HUES48 (cell line): ENCODE results near the gene ERLIN1.

Experiments
- H3K27ac ChIP-seq: one replicate; pipeline ENCODE4 v1.7.0; 2013; ENCODE audit warnings: low read depth, low read length, inconsistent platforms
- H3K27me3 ChIP-seq: 2 replicates; pipeline ENCODE4 v1.6.1; 2013; ENCODE audit warnings: mild to moderate bottlenecking, low read length; ENCODE audit not compliant: control insufficient read depth, insufficient read depth
- H3K36me3 ChIP-seq: 2 replicates; pipeline ENCODE4 v1.6.1; 2013; ENCODE audit warnings: low read length; ENCODE audit not compliant: control insufficient read depth, insufficient read depth
- H3K4me1 ChIP-seq: 2 replicates; pipeline ENCODE4 v1.6.1; 2013; ENCODE audit warnings: mild to moderate bottlenecking, low read length; ENCODE audit not compliant: control insufficient read depth, insufficient read depth
- H3K4me3 ChIP-seq: 2 replicates; pipeline ENCODE4 v1.5.1; 2013; ENCODE audit warnings: mild to moderate bottlenecking, low read depth, low read length
- H3K9ac ChIP-seq: 2 replicates; pipeline ENCODE4 v1.6.1; 2013; ENCODE audit warnings: mild to moderate bottlenecking, low read depth, low read length, moderate library complexity
- H3K9me3 ChIP-seq: 2 replicates; pipeline ENCODE4 v1.6.1; 2013; ENCODE audit warnings: low read length; ENCODE audit not compliant: control insufficient read depth, insufficient read depth

Gene ERLIN1

DNA sequence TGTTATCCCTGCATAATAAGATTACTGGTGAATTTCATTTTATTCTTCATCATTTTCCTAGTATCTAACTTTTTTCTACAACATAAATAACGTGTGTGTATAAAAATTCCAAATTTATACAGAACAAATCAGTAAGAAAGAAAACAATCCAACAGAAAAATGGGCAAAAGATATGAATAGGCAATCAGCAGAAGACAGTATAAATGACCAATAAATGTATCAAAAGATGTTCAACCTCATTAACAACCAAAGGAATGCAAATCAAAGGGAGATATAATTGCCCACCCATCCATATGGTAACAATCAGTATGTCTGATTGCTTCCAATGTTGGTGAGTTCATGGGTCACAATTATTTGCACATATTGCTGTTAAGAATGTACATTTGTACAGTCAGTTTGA, 13.5 kb downstream of the ERLIN1 start:
- Histone ChIP-seq H3K36me3 (peaks cover 74% of the 10 kb centered on the region), H3K9ac (no peak overlapping the region), H3K27me3 (no peaks in the 10 kb centered on the region), H3K9me3 (no peaks in the 10 kb centered on the region), H3K4me1 (no peaks in the 10 kb centered on the region), H3K4me3 (no peak overlapping the region), H3K27ac (no peak overlapping the region)

DNA sequence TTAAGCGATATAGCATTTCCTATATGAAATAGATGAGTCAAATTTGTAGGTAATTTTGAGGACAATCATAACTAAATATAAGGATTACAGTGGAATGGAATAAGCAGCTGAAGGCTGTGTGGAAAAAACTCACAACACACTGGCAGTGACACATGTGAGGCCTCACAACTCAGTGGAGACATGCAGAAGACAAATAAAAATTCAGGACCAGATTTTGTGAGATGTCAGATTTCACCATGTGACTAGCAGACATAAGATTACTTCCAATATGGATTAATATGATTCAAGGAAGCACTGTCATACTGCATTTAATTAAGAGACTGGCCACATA, 17.6 kb downstream of the ERLIN1 start:
- Histone ChIP-seq H3K27ac (no peak overlapping the region), H3K9me3 (no peaks in the 10 kb centered on the region), H3K4me1 (no peaks in the 10 kb centered on the region), H3K36me3 (peaks cover 50% of the 10 kb centered on the region), H3K27me3 (no peaks in the 10 kb centered on the region), H3K4me3 (no peak overlapping the region), H3K9ac (no peak overlapping the region)

DNA sequence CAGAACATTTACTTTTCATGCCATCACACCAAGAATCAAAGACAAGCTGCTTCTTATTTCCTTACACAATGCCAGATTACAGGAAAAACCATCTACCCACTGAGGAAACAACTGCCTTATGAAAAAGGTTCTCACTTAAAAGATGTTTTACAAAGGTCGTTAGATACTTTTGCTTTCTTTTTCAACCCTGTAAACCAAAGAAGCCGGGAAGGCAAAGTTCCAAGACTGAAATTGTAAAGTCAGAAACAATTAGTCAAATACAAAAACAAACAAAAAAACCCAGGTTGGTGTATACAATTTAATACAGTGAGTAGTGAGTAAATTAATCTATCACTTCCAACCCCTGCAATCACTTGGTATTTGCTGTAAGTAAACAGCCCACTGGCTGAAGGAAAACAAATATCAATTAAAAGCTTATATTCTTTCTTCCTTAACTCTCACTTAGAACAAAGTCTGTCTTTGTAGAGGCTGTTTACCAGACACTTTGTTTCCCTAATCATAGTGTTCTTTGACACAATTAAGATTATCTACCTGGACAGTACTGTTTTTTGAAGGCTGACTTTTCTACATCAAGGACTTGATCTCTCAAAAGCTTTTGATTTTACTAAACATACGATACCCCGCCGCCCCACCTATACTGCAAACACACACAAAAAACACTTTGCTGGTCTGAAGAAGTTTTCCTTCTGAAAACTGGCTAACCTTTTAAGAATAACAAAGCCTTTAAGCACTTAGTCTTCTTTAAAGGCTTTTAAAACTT, 18.1 kb downstream of the ERLIN1 start:
- Histone ChIP-seq H3K36me3 (peaks cover 50% of the 10 kb centered on the region), H3K4me1 (no peaks in the 10 kb centered on the region), H3K9me3 (no peaks in the 10 kb centered on the region), H3K9ac (no peak overlapping the region), H3K4me3 (no peak overlapping the region), H3K27me3 (no peaks in the 10 kb centered on the region), H3K27ac (no peak overlapping the region)

DNA sequence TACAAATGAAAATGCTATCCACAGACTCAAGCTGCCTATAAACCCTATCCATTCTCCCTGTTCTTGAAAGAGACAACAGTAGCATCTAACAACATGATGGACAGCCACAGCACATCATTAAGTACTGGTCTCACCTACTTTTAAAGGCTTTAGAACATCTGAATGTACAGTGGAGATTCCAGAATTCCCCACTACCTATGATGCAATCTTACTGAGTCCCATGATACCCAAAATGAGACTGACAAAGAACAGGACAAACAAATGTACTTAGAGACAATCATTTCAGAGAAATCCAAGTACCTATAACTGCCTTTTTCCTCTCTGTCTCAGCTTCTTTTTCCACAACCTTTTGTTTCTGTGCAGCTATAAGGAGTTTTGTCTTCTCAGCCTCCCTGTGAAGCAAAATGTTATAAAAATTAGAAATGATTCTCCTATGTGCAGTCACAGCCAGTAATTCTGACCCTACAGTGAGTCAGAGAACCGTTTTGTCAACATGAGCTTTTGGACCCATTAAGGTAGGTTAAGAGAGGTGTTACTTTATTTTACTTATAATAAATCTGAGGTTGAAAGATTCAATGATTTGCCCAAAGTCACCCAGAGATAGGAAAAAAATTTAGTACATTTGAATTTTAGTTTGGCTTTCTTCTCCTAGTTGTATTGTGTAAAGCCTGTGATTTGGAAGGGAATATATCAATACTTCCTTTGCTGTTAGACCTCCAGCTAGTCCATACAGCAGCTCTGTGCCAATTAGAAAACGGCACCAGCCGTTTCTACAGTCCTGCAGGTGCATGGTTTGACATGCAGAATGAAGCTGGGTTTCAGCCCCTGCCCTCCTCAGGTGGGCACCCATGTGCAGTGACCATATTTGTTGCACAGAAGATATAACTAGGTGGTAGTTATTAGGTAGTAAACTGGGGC, 21.9 kb downstream of the ERLIN1 start:
- H3K36me3 ChIP-seq = peaks cover 52% of the 10 kb centered on the region
- H3K4me3 ChIP-seq = no peak overlapping the region
- H3K27me3 ChIP-seq = no peaks in the 10 kb centered on the region
- no peaks in the 10 kb centered on the region for H3K9me3 ChIP-seq
- H3K27ac ChIP-seq = no peak overlapping the region
- H3K4me1 ChIP-seq = no peaks in the 10 kb centered on the region
- H3K9ac ChIP-seq = no peak overlapping the region

DNA sequence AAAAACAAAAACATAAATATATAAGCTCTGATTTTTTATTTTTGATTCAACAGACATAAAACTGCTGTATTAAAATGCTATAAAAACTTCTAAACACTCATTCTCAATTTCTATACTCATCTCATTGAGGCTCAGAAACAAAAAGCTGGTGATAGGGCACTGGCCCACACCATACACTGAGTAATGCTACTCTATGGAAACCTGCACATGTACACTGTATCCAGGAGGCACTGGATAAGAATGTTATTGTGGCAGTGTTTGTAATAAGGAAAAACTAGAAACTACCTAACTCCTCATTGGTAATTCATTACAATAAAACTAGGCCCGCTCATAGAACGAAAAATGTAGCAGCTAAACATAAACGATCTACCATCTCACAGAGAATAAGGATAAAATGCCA, 23.1 kb downstream of the ERLIN1 start:
- Histone ChIP-seq H3K4me3 (no peak overlapping the region), H3K4me1 (no peaks in the 10 kb centered on the region), H3K9me3 (no peaks in the 10 kb centered on the region), H3K27ac (no peak overlapping the region), H3K9ac (no peak overlapping the region), H3K36me3 (peaks cover 48% of the 10 kb centered on the region), H3K27me3 (no peaks in the 10 kb centered on the region)

DNA sequence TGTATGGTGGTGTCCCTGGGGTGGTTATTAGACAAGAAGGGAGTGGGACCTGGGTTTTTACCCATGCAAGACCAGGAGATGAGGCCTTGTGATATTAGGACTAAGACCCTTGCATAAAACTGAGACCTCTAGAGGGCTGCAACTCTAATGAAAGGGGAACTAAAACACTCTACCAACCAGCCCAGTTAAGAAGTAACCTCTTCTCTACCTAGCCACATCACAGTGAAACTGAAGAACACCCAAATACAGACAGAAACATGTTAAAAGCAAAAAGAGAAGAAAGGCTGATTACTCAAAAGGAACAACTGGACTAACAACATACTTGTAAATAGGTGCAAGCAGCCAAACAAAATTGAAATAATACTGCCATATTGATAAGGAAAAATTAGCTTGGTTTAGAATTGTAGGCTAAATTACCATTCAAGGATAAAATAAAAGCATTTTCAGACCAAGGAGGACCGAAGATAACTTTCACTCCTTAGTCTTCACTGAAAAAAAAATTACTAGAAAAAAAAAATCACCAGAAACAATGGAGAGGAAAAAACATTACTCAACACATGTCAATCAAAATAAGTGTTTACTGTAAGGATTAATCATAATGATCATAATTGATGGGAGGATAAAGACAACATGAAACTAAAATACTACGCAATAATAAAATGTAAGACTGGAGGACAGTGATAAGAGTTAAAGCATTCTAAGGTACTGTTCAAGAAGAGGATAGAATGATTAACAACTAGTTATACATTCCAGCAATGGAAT, 27.6 kb downstream of the ERLIN1 start:
- Histone ChIP-seq H3K9me3 (no peaks in the 10 kb centered on the region), H3K36me3 (peaks cover 63% of the 10 kb centered on the region), H3K9ac (no peak overlapping the region), H3K27ac (no peak overlapping the region), H3K4me1 (no peaks in the 10 kb centered on the region), H3K4me3 (no peak overlapping the region), H3K27me3 (no peaks in the 10 kb centered on the region)

DNA sequence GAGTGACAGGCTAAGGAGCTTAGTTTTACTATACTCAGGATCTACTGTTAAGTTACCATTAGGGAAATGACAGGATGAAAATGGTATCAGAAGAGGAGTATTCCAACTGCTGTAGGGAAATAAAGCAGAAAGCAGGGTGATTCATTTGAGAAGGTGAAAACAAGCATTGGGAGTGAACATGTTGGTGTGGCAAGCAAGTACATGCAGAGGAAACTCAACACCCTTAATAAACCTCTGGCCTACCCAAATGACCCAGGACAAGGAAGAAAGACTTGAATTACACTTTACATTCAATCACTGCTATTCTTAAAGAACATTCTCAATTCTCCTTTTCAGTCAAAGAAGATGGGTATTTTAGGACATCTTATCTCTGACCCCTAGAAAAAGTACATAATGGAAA, 28.7 kb downstream of the ERLIN1 start:
- H3K9me3 ChIP-seq = no peaks in the 10 kb centered on the region
- no peak overlapping the region for H3K4me3 ChIP-seq
- no peak overlapping the region for H3K9ac ChIP-seq
- H3K4me1 ChIP-seq = no peaks in the 10 kb centered on the region
- no peaks in the 10 kb centered on the region for H3K27me3 ChIP-seq
- H3K27ac ChIP-seq = no peak overlapping the region
- H3K36me3 ChIP-seq = peaks cover 62% of the 10 kb centered on the region

DNA sequence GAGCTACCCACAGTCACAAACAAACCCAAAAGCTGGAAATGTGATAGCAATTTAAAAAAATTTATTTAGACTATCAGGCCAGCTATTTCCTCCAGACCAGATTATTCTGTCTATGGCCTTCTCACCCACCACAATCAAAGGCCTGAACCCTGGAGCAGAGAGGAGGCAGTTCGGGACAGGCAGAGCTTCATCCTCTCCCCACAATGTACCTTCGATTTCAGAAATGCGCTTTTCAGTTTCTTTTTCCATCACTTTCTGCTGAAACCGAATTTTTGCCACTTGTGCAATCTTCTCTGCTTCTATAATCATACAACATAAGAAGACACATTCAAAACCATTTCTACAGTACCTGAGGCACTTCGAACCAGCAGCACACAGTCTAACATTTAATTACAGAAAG, 29.9 kb downstream of the ERLIN1 start:
- Histone ChIP-seq H3K27ac (no peak overlapping the region), H3K9ac (no peak overlapping the region), H3K4me1 (no peaks in the 10 kb centered on the region), H3K4me3 (no peak overlapping the region), H3K27me3 (no peaks in the 10 kb centered on the region), H3K36me3 (peaks cover 64% of the 10 kb centered on the region), H3K9me3 (no peaks in the 10 kb centered on the region)

DNA sequence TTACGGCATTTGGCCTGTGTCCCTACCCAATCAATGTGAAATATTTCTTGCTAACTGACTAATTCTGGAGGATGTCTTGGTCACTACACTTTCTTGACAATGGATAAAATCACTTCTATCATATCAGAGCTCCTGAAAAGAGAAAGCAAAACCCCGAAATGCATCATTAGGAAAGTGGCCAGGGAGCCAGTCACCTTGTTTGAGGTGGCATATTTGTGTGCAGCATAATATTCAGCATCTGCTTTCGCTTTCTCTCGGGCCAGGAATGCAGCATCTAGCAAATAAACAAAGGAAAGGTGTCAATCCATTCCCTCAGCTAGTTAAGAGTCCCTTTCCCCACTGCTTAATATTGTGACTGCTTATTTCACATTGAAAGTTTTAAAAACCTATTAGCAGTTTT, 31.2 kb downstream of the ERLIN1 start:
- peaks cover 61% of the 10 kb centered on the region for H3K36me3 ChIP-seq
- H3K27ac ChIP-seq = no peak overlapping the region
- H3K9me3 ChIP-seq = no peaks in the 10 kb centered on the region
- H3K27me3 ChIP-seq = no peaks in the 10 kb centered on the region
- H3K4me3 ChIP-seq = no peak overlapping the region
- H3K9ac ChIP-seq = no peak overlapping the region
- no peaks in the 10 kb centered on the region for H3K4me1 ChIP-seq

DNA sequence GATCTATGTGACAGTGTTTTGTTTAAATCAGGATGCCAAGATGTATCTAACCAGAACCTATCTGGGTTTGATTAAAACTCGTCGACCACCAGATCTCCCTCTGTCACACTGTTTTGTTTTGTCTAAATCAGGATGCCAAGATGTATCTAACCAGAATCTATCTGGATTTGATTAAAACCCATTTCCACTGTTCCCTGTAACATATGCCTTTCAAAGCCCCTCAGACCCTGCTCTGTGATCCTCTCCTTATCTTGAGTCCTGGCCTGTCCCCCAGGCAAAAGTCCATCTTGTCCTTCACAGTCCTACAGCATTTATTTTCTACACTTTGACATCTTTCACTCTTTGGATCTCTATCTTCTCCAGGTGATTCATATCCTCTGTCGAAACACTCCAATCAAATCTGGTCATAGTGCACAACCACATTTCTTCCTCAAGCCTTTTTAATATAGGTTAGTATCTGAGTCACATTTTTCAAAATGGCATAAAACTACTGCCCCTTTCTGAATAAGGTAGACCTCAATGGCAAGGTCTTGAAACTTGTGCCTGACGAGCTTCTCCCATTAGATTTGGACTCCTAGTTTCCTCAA, 32.5 kb downstream of the ERLIN1 start:
- H3K9ac ChIP-seq = no peak overlapping the region
- no peak overlapping the region for H3K27ac ChIP-seq
- peaks cover 61% of the 10 kb centered on the region for H3K36me3 ChIP-seq
- H3K27me3 ChIP-seq = no peaks in the 10 kb centered on the region
- H3K9me3 ChIP-seq = no peaks in the 10 kb centered on the region
- no peak overlapping the region for H3K4me3 ChIP-seq
- 0 out of 2 replicates have a peak, but pooled peaks cover 6% of the 10 kb centered on the region for H3K4me1 ChIP-seq
